ENCODE measurements around the gene GOLGA8K.
"Not testable (repeated sequence)": the region's sequence is repeated elsewhere in the genome, so short reads cannot be mapped to it uniquely, and the experiment has no call there.

- not testable (repeated sequence) for TF ChIP-seq CTCF (IDR thresholded peaks at IDR 0.05; ENCODE audit: low read depth, low read length, missing input control); ATF3 (IDR thresholded peaks at IDR 0.05); JUND (IDR thresholded peaks at IDR 0.05); RAD21 (IDR thresholded peaks at IDR 0.05); GABPA (IDR thresholded peaks at IDR 0.05 in 1 of 2, conservative IDR thresholded peaks at IDR 0.05 in 1 of 2); HNF4A (conservative IDR thresholded peaks at IDR 0.05); MAX (IDR thresholded peaks at IDR 0.05); EGR1 (IDR thresholded peaks at IDR 0.05; ENCODE audit: low read depth in 2 of 2)
These were observed 33.0 kb downstream of the GOLGA8K start for GRCh38 chr15:32370064-32370463.
